Activated naive CD8-positive, alpha-beta T cell treated with anti-CD3 and anti-CD28 coated beads, Interleukin-2, amount 10 ng/mL, durations not matched to agents 7 days and 5 days (primary cell): ENCODE measurements around the gene ARHGAP26. TPM values are rescaled to one million over a fixed set of nuclear protein-coding genes. Genes with fewer than 3 reads are reported as not detected.
A peak's percentile ranks its signal among the peaks of the same experiment; 100 is the strongest.

Experiments
- ATAC-seq: fragments of 150-1000 bp; cut with Tn5 transposase; one replicate; pipeline ENCODE4 v1.10.0; 2021; ENCODE audit warnings: low read depth, moderate library complexity
- POLR2A ChIA-PET: fragments of 350-600 bp; sonication (Branson Sonifier 250); formaldehyde crosslinking; loops from one replicate; lab custom pipeline; 2021; ENCODE audit warnings: antibody characterized with exemption; lab: Charles Lee
- DNase-seq: peaks from one replicate; pipeline ENCODE4 v3.0.0; 2021
- H3K27ac Mint-ChIP-seq: one replicate; pipeline ENCODE4 v1.8.0; 2022; ENCODE audit warnings: mild to moderate bottlenecking, mixed read lengths
- H3K27me3 Mint-ChIP-seq: one replicate; pipeline ENCODE4 v1.8.0; 2022; ENCODE audit warnings: mild to moderate bottlenecking, moderate library complexity, mixed read lengths
- H3K36me3 Mint-ChIP-seq: one replicate; pipeline ENCODE4 v1.8.0; 2021; ENCODE audit warnings: mild to moderate bottlenecking, mixed read lengths
- H3K4me1 Mint-ChIP-seq: one replicate; pipeline ENCODE4 v1.8.0; 2021; ENCODE audit warnings: mixed read lengths
- H3K4me3 Mint-ChIP-seq: one replicate; pipeline ENCODE4 v1.8.0; 2022; ENCODE audit warnings: mild to moderate bottlenecking, moderate library complexity, mixed read lengths
- H3K9me3 Mint-ChIP-seq: one replicate; pipeline ENCODE4 v1.8.0; 2021; ENCODE audit warnings: mixed read lengths
- total RNA-seq, 2 experiments: library from RNA; stranded (reverse); gene quantifications; one replicate each; pipeline ENCODE4 v1.2.3, GENCODE V29; 2021

ARHGAP26 gene
- total RNA-seq, 2 experiments from 2014 or later = 30.6 to 32.0 TPM

DNA sequence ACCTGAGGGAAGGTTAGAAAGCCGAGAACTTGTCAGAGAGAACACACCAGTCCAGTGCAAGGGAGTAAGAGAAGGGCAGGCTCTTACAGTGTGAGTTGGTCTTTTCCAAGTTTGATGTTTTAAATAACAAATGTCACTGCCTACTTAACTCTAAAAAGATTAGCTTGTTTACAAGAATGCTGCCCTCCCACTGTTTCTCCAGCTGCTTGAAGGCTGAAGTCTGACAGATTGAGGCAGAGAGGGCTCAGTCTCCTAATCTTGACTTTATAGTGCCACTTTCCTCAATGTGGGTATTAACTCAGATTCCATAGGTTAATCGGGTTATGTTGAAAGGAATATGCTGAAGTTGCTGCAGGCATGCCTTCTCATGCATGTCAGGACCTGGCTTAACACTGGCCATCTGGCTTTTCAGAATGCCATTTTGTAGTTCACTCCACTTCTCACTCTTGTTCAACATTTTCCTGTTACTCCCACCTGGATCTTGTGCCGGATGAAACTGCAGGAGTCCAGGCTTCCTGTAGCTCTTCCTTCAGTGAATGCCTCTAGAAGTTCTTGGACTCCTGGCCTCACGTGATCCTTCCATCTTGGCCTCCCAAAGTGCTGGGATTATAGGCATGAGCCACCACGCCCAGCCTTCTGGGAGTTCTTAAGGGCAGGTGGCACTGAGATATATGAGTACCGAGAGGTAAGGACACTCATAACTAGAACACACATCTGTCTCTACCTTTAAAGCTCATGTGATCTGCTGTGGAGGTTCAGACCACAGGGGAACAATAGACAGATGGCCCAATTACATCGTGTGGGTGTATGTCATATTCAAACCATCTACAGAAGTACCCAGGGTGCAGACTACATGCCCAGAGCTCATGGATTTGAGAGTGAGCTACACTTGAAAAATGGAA lies 249.7 kb downstream of the ARHGAP26 start:
- DNase-seq (no peak), ATAC-seq (no peak)
- peaks cover 22% of the 10 kb centered on the region for H3K36me3 Mint-ChIP-seq
- POLR2A ChIA-PET = interaction anchor here (0.7 to 1.2 kb wide), 2 partner anchors 16 to 383 kb away, joined by 3 read pairs; partner anchors contain the start of gene NR3C1
- H3K4me3 Mint-ChIP-seq = no peak overlapping the region
- H3K27ac Mint-ChIP-seq = no peak overlapping the region
- H3K4me1 Mint-ChIP-seq = peaks cover 26% of the 10 kb centered on the region
- no peaks in the 10 kb centered on the region for H3K27me3 Mint-ChIP-seq
- H3K9me3 Mint-ChIP-seq = peaks cover 7% of the 10 kb centered on the region

GRCh38 chr5:143021595-143021994 lies 251.4 kb downstream of the ARHGAP26 start:
- no peak overlapping the region for H3K4me3 Mint-ChIP-seq
- no peaks in the 10 kb centered on the region for H3K27me3 Mint-ChIP-seq
- no peak for ATAC-seq
- peak overlapping the region; percentile 22 for H3K27ac Mint-ChIP-seq
- DNase-seq = no peak
- POLR2A ChIA-PET = no interaction called here
- peaks cover 24% of the 10 kb centered on the region for H3K36me3 Mint-ChIP-seq
- peaks cover 36% of the 10 kb centered on the region for H3K4me1 Mint-ChIP-seq
- peaks cover 7% of the 10 kb centered on the region for H3K9me3 Mint-ChIP-seq

DNA sequence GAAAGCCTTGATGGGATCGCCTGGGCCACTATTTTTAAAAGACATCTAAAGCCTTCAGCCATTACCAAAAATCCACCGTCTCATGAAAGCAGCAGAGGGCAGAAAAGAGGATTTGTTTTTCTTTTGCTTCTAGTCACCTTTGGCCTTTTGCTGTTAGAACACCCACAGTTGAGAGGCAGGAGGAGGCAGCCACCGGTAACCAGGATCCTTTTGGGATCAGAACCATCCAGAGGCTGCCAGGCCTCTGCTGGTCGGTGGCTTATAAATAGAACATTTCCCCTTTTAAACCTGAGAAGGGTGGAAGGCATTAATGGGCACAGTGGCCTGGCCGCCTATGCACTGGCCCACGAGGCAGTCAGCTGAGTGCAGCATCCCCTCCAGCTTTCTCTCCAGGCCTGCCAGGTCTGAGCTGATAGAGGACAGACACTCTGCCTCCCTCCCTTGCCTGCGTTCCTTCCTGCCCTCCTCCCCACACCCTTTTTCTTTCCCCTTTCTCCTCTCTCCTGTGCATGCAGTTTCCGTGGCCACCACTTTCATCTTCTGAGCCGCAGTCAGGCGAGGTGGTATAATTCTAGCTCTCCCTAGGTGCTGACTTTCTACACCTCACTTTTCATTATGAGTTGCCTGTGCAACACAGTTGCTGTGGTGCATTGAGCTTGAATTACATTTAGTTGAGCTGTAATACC lies 253.4 kb downstream of the ARHGAP26 start:
- peak overlapping the region; percentile 80 for H3K27ac Mint-ChIP-seq
- DNase-seq (peak; percentile 43), ATAC-seq (peak; percentile 91)
- H3K9me3 Mint-ChIP-seq = no peaks in the 10 kb centered on the region
- POLR2A ChIA-PET = interaction anchor here (1.0 to 1.8 kb wide), 2 partner anchors 21 to 380 kb away, joined by 4 to 6 read pairs; partner anchors contain the start of gene NR3C1
- H3K27me3 Mint-ChIP-seq = no peaks in the 10 kb centered on the region
- H3K4me3 Mint-ChIP-seq = peak overlapping the region; percentile 63
- peaks cover 32% of the 10 kb centered on the region for H3K4me1 Mint-ChIP-seq
- H3K36me3 Mint-ChIP-seq = peaks cover 16% of the 10 kb centered on the region

- POLR2A ChIA-PET = interaction anchor here (1.0 to 1.8 kb wide), 2 partner anchors 22 to 379 kb away, joined by 4 to 6 read pairs; partner anchors contain the start of gene NR3C1
- H3K27ac Mint-ChIP-seq = peak overlapping the region; percentile 47
- no peaks in the 10 kb centered on the region for H3K9me3 Mint-ChIP-seq
- H3K4me1 Mint-ChIP-seq = peaks cover 36% of the 10 kb centered on the region
- no peak for DNase-seq
- no peak overlapping the region for H3K4me3 Mint-ChIP-seq
- H3K27me3 Mint-ChIP-seq = no peaks in the 10 kb centered on the region
- peaks cover 16% of the 10 kb centered on the region for H3K36me3 Mint-ChIP-seq
- ATAC-seq = no peak
These were observed 254.2 kb downstream of the ARHGAP26 start for GRCh38 chr5:143024228-143024920.

- Mint-ChIP-seq H3K4me1 (peaks cover 40% of the 10 kb centered on the region), H3K27ac (no peak overlapping the region), H3K9me3 (no peaks in the 10 kb centered on the region), H3K36me3 (peaks cover 11% of the 10 kb centered on the region), H3K27me3 (no peaks in the 10 kb centered on the region), H3K4me3 (no peak overlapping the region)
- DNase-seq = no peak
- POLR2A ChIA-PET = interaction anchor here (0.6 kb wide), 1 partner anchor 380 kb away, joined by 3 read pairs; no protein-coding TSS in a partner anchor
- no peak for ATAC-seq
These were observed 255.2 kb downstream of the ARHGAP26 start for GRCh38 chr5:143025376-143025775.

- Mint-ChIP-seq H3K36me3 (peaks cover 17% of the 10 kb centered on the region), H3K27me3 (no peaks in the 10 kb centered on the region), H3K4me1 (peaks cover 46% of the 10 kb centered on the region), H3K4me3 (no peak overlapping the region), H3K9me3 (no peaks in the 10 kb centered on the region), H3K27ac (peak overlapping the region; percentile 15)
- POLR2A ChIA-PET = interaction anchor here (0.6 kb wide), 1 partner anchor 379 kb away, joined by 3 read pairs; no protein-coding TSS in a partner anchor
- no peak for DNase-seq
- no peak for ATAC-seq
These were observed 255.8 kb downstream of the ARHGAP26 start for GRCh38 chr5:143025971-143026370.

- peaks cover 21% of the 10 kb centered on the region for H3K36me3 Mint-ChIP-seq
- H3K4me3 Mint-ChIP-seq = no peak overlapping the region
- no peak for ATAC-seq
- peak overlapping the region; percentile 15 for H3K27ac Mint-ChIP-seq
- H3K27me3 Mint-ChIP-seq = no peaks in the 10 kb centered on the region
- DNase-seq = no peak
- POLR2A ChIA-PET = no interaction called here
- peaks cover 49% of the 10 kb centered on the region for H3K4me1 Mint-ChIP-seq
- H3K9me3 Mint-ChIP-seq = no peaks in the 10 kb centered on the region
These were observed 256.2 kb downstream of the ARHGAP26 start for GRCh38 chr5:143026380-143026779.

DNA sequence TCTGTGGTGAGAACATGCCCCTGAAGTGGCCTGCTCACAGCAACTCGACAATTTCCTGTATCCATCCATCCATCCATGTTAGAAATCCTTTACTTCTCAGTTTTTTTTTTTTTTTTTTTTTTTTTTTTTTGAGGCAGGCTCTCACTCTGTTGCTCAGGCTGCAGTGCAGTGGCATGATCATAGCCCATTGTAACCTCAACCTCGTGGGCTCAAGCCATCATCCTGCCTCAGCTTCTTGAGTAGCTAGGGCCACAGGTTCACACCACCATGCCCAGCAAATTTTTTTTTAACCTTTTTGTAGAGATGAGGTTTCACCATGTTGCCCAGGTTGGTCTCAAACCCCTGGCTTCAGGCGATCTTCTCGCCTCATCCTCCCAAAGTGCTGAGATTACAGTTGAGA lies 259.1 kb downstream of the ARHGAP26 start:
- DNase-seq = no peak
- peaks cover 22% of the 10 kb centered on the region for H3K36me3 Mint-ChIP-seq
- no peak overlapping the region for H3K4me3 Mint-ChIP-seq
- no peaks in the 10 kb centered on the region for H3K9me3 Mint-ChIP-seq
- ATAC-seq = peak; percentile 64
- POLR2A ChIA-PET = interaction anchor here (2.0 kb wide), 1 partner anchor 374 kb away, joined by 7 read pairs; the partner anchor contains the start of gene NR3C1
- peaks cover 42% of the 10 kb centered on the region for H3K4me1 Mint-ChIP-seq
- H3K27ac Mint-ChIP-seq = peak overlapping the region; percentile 42
- no peaks in the 10 kb centered on the region for H3K27me3 Mint-ChIP-seq

DNA sequence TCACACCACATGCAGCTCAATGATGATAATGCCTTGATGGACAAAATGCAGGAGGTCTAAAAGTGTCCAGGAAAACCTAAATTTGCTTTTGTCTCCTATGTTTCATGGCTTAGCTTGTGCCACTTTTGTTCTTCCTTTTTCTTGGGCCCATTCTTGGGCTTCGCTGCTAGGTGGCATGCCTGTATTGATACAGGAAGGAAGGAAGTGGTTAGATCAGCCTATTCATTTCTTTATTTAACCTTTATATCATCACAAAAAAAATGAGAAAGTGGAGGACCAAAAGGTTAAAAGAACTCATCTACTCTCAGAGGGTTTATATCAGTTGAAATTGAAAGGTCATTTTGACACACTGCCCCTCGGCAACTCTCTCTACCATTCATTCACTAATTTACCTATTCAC lies 260.2 kb downstream of the ARHGAP26 start:
- H3K27ac Mint-ChIP-seq = peak overlapping the region; percentile 46
- peak overlapping the region; percentile 50 for H3K4me3 Mint-ChIP-seq
- peaks cover 2% of the 10 kb centered on the region for H3K9me3 Mint-ChIP-seq
- ATAC-seq = peak; percentile 76
- POLR2A ChIA-PET = interaction anchor here (0.9 to 2.0 kb wide), 2 partner anchors 158 to 373 kb away, joined by 3 to 7 read pairs; partner anchors contain the start of gene NR3C1
- DNase-seq = no peak
- peaks cover 39% of the 10 kb centered on the region for H3K4me1 Mint-ChIP-seq
- peaks cover 24% of the 10 kb centered on the region for H3K36me3 Mint-ChIP-seq
- H3K27me3 Mint-ChIP-seq = no peaks in the 10 kb centered on the region

DNA sequence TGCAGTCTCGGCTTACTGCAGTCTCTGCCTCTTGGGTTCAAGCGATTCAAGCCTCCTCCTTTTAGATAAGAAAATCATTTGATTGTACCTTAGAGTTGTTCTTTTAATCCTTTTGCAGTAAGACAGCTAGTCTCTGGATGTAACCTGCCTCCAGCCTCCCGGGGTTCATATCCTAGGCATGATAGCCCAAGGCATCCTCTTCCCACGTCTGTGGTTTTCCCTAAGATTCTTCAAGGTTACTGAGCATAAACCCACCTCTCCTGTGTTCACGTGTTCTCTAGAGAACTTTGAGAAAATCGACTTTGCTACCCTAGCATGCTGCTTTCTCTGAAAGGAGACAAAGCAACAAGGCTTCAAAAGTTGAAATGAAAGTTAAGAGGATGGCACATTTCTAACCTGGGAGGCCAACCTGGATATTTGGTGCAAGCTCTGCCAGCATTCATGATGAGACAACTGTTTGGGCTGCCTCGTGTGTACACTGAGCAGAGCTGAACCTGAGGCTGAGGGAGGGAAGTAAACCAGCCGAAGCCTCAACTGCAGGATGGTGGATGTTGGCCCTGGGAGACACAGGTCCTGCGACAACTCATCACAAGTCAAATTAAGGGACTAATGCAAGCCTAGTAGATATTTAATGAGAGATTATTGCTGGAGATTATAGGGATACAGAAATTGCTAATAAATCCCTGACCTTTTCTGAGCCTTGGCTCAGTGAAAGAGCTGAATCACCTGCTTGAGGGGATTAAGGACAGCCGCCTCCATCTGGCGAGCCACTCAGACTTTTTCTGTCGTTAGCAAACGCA lies 261.8 kb downstream of the ARHGAP26 start:
- Mint-ChIP-seq H3K9me3 (peaks cover 2% of the 10 kb centered on the region), H3K4me3 (no peak overlapping the region), H3K27me3 (no peaks in the 10 kb centered on the region), H3K36me3 (peaks cover 25% of the 10 kb centered on the region), H3K4me1 (peaks cover 34% of the 10 kb centered on the region), H3K27ac (no peak overlapping the region)
- ATAC-seq (no peak), DNase-seq (no peak)
- POLR2A ChIA-PET = no interaction called here

DNA sequence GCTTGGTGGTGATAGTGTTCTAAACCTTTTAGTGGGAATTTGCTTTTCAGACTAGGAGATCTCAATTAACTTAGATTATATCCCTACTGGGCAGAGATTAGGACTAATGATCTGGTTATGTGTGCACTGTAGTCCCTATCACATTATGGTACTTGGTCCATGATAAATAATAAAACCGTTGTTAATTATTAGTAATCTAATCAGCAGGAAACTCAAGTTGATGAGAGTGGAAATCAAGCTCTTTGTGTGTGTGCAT lies 262.3 kb downstream of the ARHGAP26 start:
- Mint-ChIP-seq H3K4me3 (no peak overlapping the region), H3K9me3 (peaks cover 2% of the 10 kb centered on the region), H3K27ac (no peak overlapping the region), H3K4me1 (peaks cover 34% of the 10 kb centered on the region), H3K27me3 (no peaks in the 10 kb centered on the region), H3K36me3 (peaks cover 25% of the 10 kb centered on the region)
- no peak for ATAC-seq
- POLR2A ChIA-PET = no interaction called here
- no peak for DNase-seq

GRCh38 chr5:143033535-143034250 lies 263.5 kb downstream of the ARHGAP26 start:
- Mint-ChIP-seq H3K4me3 (no peak overlapping the region), H3K36me3 (peaks cover 29% of the 10 kb centered on the region), H3K27me3 (no peaks in the 10 kb centered on the region), H3K27ac (no peak overlapping the region), H3K9me3 (peaks cover 2% of the 10 kb centered on the region), H3K4me1 (peaks cover 38% of the 10 kb centered on the region)
- POLR2A ChIA-PET = no interaction called here
- no peak for DNase-seq
- ATAC-seq = no peak
